GM15510 (cell line): ENCODE measurements around the gene SEPTIN12.

Experiments
- POLR2A ChIP-seq: IDR thresholded peaks from 3 replicates; pipeline ENCODE4 v1.6.1; 2011; ENCODE audit warnings: borderline replicate concordance; ENCODE audit not compliant: insufficient read length; ENCODE audit errors: extremely low read depth

SEPTIN12 gene

GRCh38 chr16:4787627-4788482 is at the start of gene SEPTIN12:
TSS of gene SEPTIN12 (minus strand) at chr16:4788345. CDS start at chr16:4787645, 700 bp downstream.
- no peak for TF ChIP-seq POLR2A

- no peak for TF ChIP-seq POLR2A
Observed at GRCh38 chr16:4836727-4837126, 48.6 kb upstream of the SEPTIN12 start.

GRCh38 chr16:4833584-4833983 is 45.4 kb upstream of the SEPTIN12 start:
- TF ChIP-seq POLR2A: no peak

GRCh38 chr16:4832698-4833343 is 44.7 kb upstream of the SEPTIN12 start:
- no peak for TF ChIP-seq POLR2A

- TF ChIP-seq POLR2A: no peak
Observed at GRCh38 chr16:4831616-4832015, 43.5 kb upstream of the SEPTIN12 start.

- no peak for TF ChIP-seq POLR2A
Observed at GRCh38 chr16:4830408-4830807, 42.3 kb upstream of the SEPTIN12 start.

- TF ChIP-seq POLR2A: no peak
Observed at GRCh38 chr16:4828567-4829321, 40.6 kb upstream of the SEPTIN12 start.

- no peak for TF ChIP-seq POLR2A
Observed at GRCh38 chr16:4826980-4827379, 38.8 kb upstream of the SEPTIN12 start.

GRCh38 chr16:4826526-4826925 is 38.4 kb upstream of the SEPTIN12 start:
- TF ChIP-seq POLR2A: no peak

- TF ChIP-seq POLR2A: no peak
Observed at GRCh38 chr16:4825196-4825595, 37.1 kb upstream of the SEPTIN12 start.

- no peak for TF ChIP-seq POLR2A
Observed at GRCh38 chr16:4820652-4821051, 32.5 kb upstream of the SEPTIN12 start.

GRCh38 chr16:4814542-4815173 is 26.5 kb upstream of the SEPTIN12 start:
- TF ChIP-seq POLR2A: no peak

- no peak for TF ChIP-seq POLR2A
Observed at GRCh38 chr16:4814046-4814445, 25.9 kb upstream of the SEPTIN12 start.

GRCh38 chr16:4813251-4814003 is 25.3 kb upstream of the SEPTIN12 start:
- TF ChIP-seq POLR2A: no peak
